ENCODE results near the gene PATL2. TPM values are rescaled to one million over a fixed set of nuclear protein-coding genes. Genes with fewer than 3 reads are reported as not detected.

The PATL2 gene
- total RNA-seq, 1 experiment from 2014 or later: 0.49 TPM

GRCh38 chr15:44623178-44623577 is 87.9 kb downstream of the PATL2 start:
- no TSS peak for BruUV-seq (replicated peaks)
- ATAC-seq: no peak
- Histone ChIP-seq H3K36me3 (ENCODE audit: control insufficient read depth, insufficient read depth, low read length) (peaks cover 8% of the 10 kb centered on the region), H3K27me3 (ENCODE audit: control insufficient read depth, insufficient read depth, low read length) (no peaks in the 10 kb centered on the region), H3K27ac (ENCODE audit: low read length) (no peak overlapping the region), H3K4me3 (ENCODE audit: low read depth in 2 of 2, low read length in 2 of 2) (no peak overlapping the region), H3K4me1 (ENCODE audit: control insufficient read depth, insufficient read depth, low read length) (no peaks in the 10 kb centered on the region), H3K9me3 (ENCODE audit: control insufficient read depth, insufficient read depth, low read depth, low read length) (no peaks in the 10 kb centered on the region)
- CTCF ChIA-PET: interaction anchor here (0.6 to 0.8 kb wide), 2 partner anchors 13 to 115 kb away, joined by 3 to 5 read pairs; no protein-coding TSS in a partner anchor
- no peak for DNase-seq (ENCODE audit: low read depth, low spot score)
- intact Hi-C loops (cut with micrococcal nuclease; ENCODE audit: unreplicated experiment) (no loop called here), in situ Hi-C loops (cut with HindIII; ENCODE audit: low pct_unique_long_range_greater_than_20kb, low sequenced_read_pairs) (no loop called here)
- POLR2A ChIA-PET: no interaction called here
- TF ChIP-seq, protein P1, sequence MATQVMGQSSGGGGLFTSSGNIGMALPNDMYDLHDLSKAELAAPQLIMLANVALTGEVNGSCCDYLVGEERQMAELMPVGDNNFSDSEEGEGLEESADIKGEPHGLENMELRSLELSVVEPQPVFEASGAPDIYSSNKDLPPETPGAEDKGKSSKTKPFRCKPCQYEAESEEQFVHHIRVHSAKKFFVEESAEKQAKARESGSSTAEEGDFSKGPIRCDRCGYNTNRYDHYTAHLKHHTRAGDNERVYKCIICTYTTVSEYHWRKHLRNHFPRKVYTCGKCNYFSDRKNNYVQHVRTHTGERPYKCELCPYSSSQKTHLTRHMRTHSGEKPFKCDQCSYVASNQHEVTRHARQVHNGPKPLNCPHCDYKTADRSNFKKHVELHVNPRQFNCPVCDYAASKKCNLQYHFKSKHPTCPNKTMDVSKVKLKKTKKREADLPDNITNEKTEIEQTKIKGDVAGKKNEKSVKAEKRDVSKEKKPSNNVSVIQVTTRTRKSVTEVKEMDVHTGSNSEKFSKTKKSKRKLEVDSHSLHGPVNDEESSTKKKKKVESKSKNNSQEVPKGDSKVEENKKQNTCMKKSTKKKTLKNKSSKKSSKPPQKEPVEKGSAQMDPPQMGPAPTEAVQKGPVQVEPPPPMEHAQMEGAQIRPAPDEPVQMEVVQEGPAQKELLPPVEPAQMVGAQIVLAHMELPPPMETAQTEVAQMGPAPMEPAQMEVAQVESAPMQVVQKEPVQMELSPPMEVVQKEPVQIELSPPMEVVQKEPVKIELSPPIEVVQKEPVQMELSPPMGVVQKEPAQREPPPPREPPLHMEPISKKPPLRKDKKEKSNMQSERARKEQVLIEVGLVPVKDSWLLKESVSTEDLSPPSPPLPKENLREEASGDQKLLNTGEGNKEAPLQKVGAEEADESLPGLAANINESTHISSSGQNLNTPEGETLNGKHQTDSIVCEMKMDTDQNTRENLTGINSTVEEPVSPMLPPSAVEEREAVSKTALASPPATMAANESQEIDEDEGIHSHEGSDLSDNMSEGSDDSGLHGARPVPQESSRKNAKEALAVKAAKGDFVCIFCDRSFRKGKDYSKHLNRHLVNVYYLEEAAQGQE (IDR thresholded peaks at IDR 0.05; ENCODE audit: insufficient read depth in 1 of 2, low read depth in 2 of 2, low read length in 1 of 2): no peak
- TF ChIP-seq TCF7L2 (IDR thresholded peaks at IDR 0.05; ENCODE audit: low read depth, low read length): no peak
- no peak for TF ChIP-seq SIN3A (IDR thresholded peaks at IDR 0.05; ENCODE audit: borderline replicate concordance, insufficient read depth, low read depth, low read length)
- TF ChIP-seq, protein P2, sequence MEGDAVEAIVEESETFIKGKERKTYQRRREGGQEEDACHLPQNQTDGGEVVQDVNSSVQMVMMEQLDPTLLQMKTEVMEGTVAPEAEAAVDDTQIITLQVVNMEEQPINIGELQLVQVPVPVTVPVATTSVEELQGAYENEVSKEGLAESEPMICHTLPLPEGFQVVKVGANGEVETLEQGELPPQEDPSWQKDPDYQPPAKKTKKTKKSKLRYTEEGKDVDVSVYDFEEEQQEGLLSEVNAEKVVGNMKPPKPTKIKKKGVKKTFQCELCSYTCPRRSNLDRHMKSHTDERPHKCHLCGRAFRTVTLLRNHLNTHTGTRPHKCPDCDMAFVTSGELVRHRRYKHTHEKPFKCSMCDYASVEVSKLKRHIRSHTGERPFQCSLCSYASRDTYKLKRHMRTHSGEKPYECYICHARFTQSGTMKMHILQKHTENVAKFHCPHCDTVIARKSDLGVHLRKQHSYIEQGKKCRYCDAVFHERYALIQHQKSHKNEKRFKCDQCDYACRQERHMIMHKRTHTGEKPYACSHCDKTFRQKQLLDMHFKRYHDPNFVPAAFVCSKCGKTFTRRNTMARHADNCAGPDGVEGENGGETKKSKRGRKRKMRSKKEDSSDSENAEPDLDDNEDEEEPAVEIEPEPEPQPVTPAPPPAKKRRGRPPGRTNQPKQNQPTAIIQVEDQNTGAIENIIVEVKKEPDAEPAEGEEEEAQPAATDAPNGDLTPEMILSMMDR (IDR thresholded peaks at IDR 0.05): no peak
- TF ChIP-seq POLR2AphosphoS5 (IDR thresholded peaks at IDR 0.05; ENCODE audit: low read depth, low read length): no peak

- H3K4me3 ChIP-seq (ENCODE audit: low read depth in 2 of 2, low read length in 2 of 2): no peak overlapping the region
- H3K36me3 ChIP-seq (ENCODE audit: control insufficient read depth, insufficient read depth, low read length): peaks cover 8% of the 10 kb centered on the region
- no TSS peak for BruUV-seq (replicated peaks)
- H3K27ac ChIP-seq (ENCODE audit: low read length): no peak overlapping the region
- DNase-seq (ENCODE audit: low read depth, low spot score) (no peak), ATAC-seq (no peak)
- POLR2A ChIA-PET: no interaction called here
- no peaks in the 10 kb centered on the region for H3K4me1 ChIP-seq (ENCODE audit: control insufficient read depth, insufficient read depth, low read length)
- no peaks in the 10 kb centered on the region for H3K9me3 ChIP-seq (ENCODE audit: control insufficient read depth, insufficient read depth, low read depth, low read length)
- intact Hi-C loops (cut with micrococcal nuclease; ENCODE audit: unreplicated experiment) (no loop called here), in situ Hi-C loops (cut with HindIII; ENCODE audit: low pct_unique_long_range_greater_than_20kb, low sequenced_read_pairs) (no loop called here)
- CTCF ChIA-PET: interaction anchor here (0.6 kb wide), 1 partner anchor 114 kb away, joined by 9 read pairs; no protein-coding TSS in a partner anchor
- TF ChIP-seq, protein P2 (IDR thresholded peaks at IDR 0.05): no peak
- TF ChIP-seq SIN3A (IDR thresholded peaks at IDR 0.05; ENCODE audit: borderline replicate concordance, insufficient read depth, low read depth, low read length): no peak
- no peak for TF ChIP-seq POLR2AphosphoS5 (IDR thresholded peaks at IDR 0.05; ENCODE audit: low read depth, low read length)
- no peak for TF ChIP-seq TCF7L2 (IDR thresholded peaks at IDR 0.05; ENCODE audit: low read depth, low read length)
- TF ChIP-seq, protein P1 (IDR thresholded peaks at IDR 0.05; ENCODE audit: insufficient read depth in 1 of 2, low read depth in 2 of 2, low read length in 1 of 2): no peak
- H3K27me3 ChIP-seq (ENCODE audit: control insufficient read depth, insufficient read depth, low read length): no peaks in the 10 kb centered on the region
These were observed 91.0 kb downstream of the PATL2 start for GRCh38 chr15:44620081-44620480.

All from Panc1 (cell line).